Upper lobe of right lung (tissue), 1 donor: Measurements from ENCODE around the gene MAGEA9. TPM values are rescaled to one million over a fixed set of nuclear protein-coding genes. Genes with fewer than 3 reads are reported as not detected.

Experiments used
- ATAC-seq: fragments of 200-7000 bp; cut with Tn5 transposase; one replicate; pipeline ENCODE4 v1.9.1; 2020; ENCODE audit warnings: mild to moderate bottlenecking, moderate library complexity
- DNase-seq: peaks from one replicate; pipeline ENCODE4 v3.0.0-alpha.2; 2020
- H3K27ac ChIP-seq: fragments of 200-600 bp; one replicate; pipeline ENCODE4 v1.8.0; 2022
- H3K27me3 ChIP-seq: fragments of 200-600 bp; one replicate; pipeline ENCODE4 v1.8.0; 2022; ENCODE audit warnings: mild to moderate bottlenecking
- H3K36me3 ChIP-seq: fragments of 200-600 bp; one replicate; pipeline ENCODE4 v1.8.0; 2022
- H3K4me1 ChIP-seq: fragments of 200-600 bp; one replicate; pipeline ENCODE4 v1.8.0; 2022
- H3K4me3 ChIP-seq: fragments of 200-600 bp; one replicate; pipeline ENCODE4 v1.8.0; 2022; ENCODE audit warnings: mild to moderate bottlenecking
- H3K9me3 ChIP-seq: fragments of 200-600 bp; one replicate; pipeline ENCODE4 v1.8.0; 2022
- intact Hi-C: fragments of 100-400 bp; cut with DNase I; formaldehyde crosslinking; loops from one replicate; pipeline ENCODE4 v1.11.0; 2022
- total RNA-seq: library from RNA; stranded (reverse); fragmentation: NEBNext Ultra II Directional; extraction: Animal tissue kit (Norgen Biotek cat#: 25700); gene quantifications from one replicate; pipeline ENCODE4 v1.2.1, GENCODE V29; 2021
- TF ChIP-seq, protein P1 (sequence below): fragments of 200-600 bp; IDR thresholded peaks from one replicate; pipeline ENCODE4 v1.8.0; 2022; ENCODE audit warnings: antibody characterized with exemption
- donor health status: DM: no; HTN: yes; CAD: no; lungs with severe emphysema.

MAGEA9 gene
- total RNA-seq, 1 donor from 2014 or later, result not detected

DNA sequence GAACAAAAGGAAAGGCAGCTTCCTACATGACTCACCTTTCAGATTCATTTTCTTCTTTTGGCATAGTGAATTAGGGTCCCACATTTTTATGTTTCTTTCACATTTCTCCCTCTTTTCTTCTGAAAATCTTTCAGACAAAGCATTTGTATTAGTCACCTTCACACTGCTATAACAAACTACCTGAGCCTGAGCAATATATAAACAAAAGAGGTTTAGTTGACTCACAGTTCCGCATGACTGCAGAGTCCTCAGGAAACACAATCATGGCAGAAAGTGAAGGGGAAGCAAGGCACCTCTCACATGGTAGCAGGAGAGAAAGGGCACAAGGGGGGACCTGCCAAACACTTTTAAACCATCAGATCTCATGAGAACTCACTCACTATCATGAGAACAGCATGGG lies 36.9 kb downstream of the MAGEA9 start:
- Histone ChIP-seq H3K27ac (no peak overlapping the region), H3K4me1 (no peaks in the 10 kb centered on the region), H3K4me3 (no peak overlapping the region), H3K27me3 (no peaks in the 10 kb centered on the region), H3K36me3 (no peaks in the 10 kb centered on the region), H3K9me3 (no peaks in the 10 kb centered on the region)
- DNase-seq (no peak), ATAC-seq (no peak)
- intact Hi-C loops, result no loop called here
- TF ChIP-seq, protein P1, sequence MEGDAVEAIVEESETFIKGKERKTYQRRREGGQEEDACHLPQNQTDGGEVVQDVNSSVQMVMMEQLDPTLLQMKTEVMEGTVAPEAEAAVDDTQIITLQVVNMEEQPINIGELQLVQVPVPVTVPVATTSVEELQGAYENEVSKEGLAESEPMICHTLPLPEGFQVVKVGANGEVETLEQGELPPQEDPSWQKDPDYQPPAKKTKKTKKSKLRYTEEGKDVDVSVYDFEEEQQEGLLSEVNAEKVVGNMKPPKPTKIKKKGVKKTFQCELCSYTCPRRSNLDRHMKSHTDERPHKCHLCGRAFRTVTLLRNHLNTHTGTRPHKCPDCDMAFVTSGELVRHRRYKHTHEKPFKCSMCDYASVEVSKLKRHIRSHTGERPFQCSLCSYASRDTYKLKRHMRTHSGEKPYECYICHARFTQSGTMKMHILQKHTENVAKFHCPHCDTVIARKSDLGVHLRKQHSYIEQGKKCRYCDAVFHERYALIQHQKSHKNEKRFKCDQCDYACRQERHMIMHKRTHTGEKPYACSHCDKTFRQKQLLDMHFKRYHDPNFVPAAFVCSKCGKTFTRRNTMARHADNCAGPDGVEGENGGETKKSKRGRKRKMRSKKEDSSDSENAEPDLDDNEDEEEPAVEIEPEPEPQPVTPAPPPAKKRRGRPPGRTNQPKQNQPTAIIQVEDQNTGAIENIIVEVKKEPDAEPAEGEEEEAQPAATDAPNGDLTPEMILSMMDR, result no peak

GRCh38 chrX:149819371-149819770 lies 37.6 kb downstream of the MAGEA9 start:
- Histone ChIP-seq H3K27ac (no peak overlapping the region), H3K4me1 (no peaks in the 10 kb centered on the region), H3K36me3 (no peaks in the 10 kb centered on the region), H3K9me3 (no peaks in the 10 kb centered on the region), H3K27me3 (no peaks in the 10 kb centered on the region), H3K4me3 (no peak overlapping the region)
- intact Hi-C loops, result no loop called here
- TF ChIP-seq, protein P1, result no peak
- DNase-seq (no peak), ATAC-seq (no peak)

- DNase-seq, result no peak
- Histone ChIP-seq H3K4me1 (no peaks in the 10 kb centered on the region), H3K27ac (no peak overlapping the region), H3K27me3 (no peaks in the 10 kb centered on the region), H3K9me3 (no peaks in the 10 kb centered on the region), H3K4me3 (no peak overlapping the region), H3K36me3 (no peaks in the 10 kb centered on the region)
- TF ChIP-seq, protein P1, result peak; percentile 21
- intact Hi-C loops, result no loop called here
- no peak for ATAC-seq
These were observed 43.7 kb downstream of the MAGEA9 start for GRCh38 chrX:149825424-149825823.

DNA sequence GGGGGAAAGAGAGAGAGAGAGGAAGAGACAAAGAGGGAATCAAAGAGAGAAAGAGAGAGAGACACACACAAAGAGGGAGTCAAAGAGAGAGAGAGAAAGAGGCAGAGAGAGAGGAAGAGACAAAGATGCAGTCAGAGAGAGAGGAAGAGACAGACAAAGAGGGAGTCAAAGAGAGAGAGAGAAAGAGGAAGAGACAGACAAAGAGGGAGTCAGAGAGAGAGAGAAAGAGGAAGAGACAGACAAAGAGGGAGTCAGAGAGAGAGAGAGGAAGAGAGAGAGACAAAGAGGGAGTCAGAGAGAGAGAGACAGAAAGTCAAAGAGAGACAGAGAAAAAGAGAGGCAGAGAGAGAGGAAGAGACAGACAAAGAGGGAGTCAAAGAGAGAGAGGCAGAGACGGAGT lies 45.5 kb downstream of the MAGEA9 start:
- Histone ChIP-seq H3K9me3 (no peaks in the 10 kb centered on the region), H3K4me3 (no peak overlapping the region), H3K4me1 (no peaks in the 10 kb centered on the region), H3K27ac (no peak overlapping the region), H3K27me3 (no peaks in the 10 kb centered on the region), H3K36me3 (no peaks in the 10 kb centered on the region)
- ATAC-seq, result no peak
- intact Hi-C loops, result no loop called here
- TF ChIP-seq, protein P1, result no peak
- DNase-seq, result no peak

DNA sequence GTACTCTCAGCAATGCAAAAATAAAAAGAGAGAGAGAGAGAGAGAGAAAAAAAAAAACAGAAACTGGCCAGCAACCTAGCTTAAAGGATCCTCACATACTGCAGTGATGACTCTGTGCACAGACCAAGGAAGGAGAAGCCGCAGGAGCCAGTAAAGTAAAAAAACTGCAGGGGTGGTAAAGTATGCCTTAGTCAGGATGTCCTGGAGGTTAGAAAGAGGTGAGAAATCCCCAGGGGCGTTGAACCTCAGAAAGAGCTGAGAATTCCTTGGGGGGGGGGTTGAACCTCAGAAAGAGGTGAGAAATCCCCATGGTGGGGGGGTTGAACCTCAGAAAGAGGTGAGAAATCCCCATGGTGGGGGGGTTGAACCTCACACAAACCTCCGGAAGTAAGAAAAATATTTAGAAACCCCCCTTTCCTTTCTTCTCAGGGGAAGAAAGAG lies 48.0 kb downstream of the MAGEA9 start:
- H3K36me3 ChIP-seq, result no peaks in the 10 kb centered on the region
- H3K27ac ChIP-seq, result no peak overlapping the region
- no peak for DNase-seq
- H3K9me3 ChIP-seq, result no peaks in the 10 kb centered on the region
- intact Hi-C loops, result no loop called here
- no peaks in the 10 kb centered on the region for H3K4me1 ChIP-seq
- TF ChIP-seq, protein P1, result no peak
- no peak for ATAC-seq
- no peaks in the 10 kb centered on the region for H3K27me3 ChIP-seq
- H3K4me3 ChIP-seq, result no peak overlapping the region
